DMS 273 (cell line): Measurements from ENCODE around the gene CATSPER4.

Source experiments
- DNase-seq: peaks from one replicate; lab custom pipeline; 2025; ENCODE audit not compliant: unreplicated experiment; lab: John Stamatoyannopoulos, UW

Gene CATSPER4

DNA sequence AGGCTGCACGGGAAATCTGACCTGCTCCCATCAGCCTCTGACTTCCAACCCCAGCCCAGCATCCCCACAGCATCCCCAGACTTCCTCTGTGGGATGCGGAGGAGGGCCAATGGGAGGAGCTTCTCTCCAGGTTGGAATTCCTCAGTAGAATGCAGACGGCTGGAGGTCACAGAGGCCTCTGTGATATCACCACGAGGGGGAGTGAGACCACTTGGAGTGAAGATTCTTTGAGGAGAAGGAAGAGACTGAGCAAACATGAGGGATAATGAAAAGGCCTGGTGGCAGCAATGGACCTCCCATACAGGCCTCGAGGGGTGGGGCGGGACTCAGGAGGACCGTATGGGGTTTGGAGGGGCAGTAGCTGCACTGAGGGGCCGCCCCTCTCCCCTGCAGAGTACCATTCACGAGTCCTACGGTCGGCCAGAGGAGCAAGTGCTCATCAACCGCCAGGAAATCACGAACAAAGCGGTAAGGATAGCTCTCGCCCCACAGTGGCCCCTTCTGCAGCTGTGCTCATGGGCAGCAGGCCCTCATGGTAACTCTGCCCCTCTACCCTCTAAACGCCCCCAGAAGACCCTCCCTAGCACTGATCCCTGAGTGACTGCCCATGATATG, at the start of gene CATSPER4:
TSS of gene CATSPER4 (plus strand) at position 230 of the 615 bp plus-strand sequence. CDS start at position 256, 26 bp downstream.
- DNase-seq: peak; percentile 73

GRCh38 chr1:26142159-26142558, 48.2 kb upstream of the CATSPER4 start:
- no peak for DNase-seq

GRCh38 chr1:26145041-26145959, 45.1 kb upstream of the CATSPER4 start:
- peak; percentile 93 for DNase-seq

DNA sequence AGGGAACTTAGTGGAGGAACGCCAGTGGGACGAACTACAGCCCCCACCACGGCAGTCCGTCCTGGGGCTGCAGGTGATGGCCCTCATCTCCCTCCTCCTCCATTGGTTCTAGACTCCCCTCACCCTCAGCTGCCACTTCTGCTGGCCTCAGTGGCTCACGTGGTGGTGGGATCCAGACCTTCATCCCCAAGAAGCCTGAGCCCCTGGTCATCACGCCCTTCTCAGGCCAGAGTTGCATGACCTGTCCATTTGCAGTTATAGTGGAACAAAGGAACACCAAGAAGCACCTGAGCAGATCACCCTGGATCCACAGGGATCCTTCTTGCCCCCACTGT, 44.5 kb upstream of the CATSPER4 start:
- no peak for DNase-seq

DNA sequence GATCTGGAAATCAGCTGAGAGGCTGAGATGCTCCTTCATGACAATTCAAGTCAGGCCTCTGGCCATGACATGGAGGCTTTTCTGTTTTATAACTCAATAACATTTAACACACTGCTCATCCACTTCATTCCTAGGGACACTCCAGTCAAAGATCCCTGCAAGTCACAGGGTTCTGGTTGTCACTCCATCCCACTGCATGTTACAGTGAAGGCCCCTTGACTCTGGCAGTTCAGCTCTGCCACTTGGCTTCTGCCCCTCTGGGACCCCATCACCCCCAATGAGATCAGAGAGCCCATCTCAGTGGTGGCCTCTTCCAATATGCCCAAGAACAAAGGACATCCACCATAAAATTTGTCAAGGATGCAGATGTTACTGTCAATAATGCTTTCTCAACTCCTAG, 41.5 kb upstream of the CATSPER4 start:
- no peak for DNase-seq

DNA sequence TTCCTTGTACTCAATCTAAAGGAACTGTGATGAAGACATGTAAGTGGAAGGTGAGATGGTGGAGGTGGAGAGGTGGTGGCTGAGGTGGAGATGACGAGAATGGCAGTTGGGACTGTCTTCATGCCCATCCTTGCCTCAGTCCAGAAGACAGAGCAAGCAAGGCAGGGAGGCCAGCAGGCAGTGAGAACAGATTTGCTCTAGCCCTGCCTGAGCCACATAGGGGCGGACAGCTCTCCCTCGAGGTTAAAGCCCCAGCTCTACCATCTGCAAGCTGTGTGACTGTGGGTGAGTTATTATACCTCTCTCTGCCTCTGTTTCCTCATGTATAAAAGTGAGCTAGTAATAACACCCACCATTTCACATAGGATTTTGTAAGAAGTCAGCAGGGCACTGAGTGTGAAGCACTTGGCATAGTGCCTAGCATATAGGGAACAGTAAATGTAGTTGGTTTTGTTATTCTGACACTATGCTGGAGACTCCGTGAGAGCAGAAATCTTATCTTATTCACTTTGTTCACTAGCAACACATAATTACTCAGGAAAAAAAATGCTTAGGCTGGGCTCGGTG, 36.4 kb upstream of the CATSPER4 start:
- no peak for DNase-seq

DNA sequence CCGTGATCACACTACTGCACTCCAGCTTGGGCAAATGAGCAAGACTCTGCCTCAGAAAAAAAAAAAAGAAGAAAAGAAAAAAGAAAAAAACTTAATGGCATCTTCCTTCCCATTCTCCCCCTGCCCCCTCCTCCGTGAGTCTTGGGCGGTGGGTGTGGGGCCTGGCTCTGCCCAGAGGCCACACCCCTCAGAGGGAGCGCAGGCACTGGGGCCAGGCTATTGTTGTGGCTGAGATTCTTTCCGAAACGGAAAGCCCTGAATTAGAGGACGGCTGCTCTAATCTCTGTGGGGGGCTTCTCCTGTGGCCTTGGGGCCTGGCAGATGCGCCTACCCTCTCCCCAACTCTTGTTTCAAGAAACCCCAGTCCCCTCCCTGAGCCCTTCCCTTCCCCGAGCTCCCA, 35.7 kb upstream of the CATSPER4 start:
- no peak for DNase-seq

DNA sequence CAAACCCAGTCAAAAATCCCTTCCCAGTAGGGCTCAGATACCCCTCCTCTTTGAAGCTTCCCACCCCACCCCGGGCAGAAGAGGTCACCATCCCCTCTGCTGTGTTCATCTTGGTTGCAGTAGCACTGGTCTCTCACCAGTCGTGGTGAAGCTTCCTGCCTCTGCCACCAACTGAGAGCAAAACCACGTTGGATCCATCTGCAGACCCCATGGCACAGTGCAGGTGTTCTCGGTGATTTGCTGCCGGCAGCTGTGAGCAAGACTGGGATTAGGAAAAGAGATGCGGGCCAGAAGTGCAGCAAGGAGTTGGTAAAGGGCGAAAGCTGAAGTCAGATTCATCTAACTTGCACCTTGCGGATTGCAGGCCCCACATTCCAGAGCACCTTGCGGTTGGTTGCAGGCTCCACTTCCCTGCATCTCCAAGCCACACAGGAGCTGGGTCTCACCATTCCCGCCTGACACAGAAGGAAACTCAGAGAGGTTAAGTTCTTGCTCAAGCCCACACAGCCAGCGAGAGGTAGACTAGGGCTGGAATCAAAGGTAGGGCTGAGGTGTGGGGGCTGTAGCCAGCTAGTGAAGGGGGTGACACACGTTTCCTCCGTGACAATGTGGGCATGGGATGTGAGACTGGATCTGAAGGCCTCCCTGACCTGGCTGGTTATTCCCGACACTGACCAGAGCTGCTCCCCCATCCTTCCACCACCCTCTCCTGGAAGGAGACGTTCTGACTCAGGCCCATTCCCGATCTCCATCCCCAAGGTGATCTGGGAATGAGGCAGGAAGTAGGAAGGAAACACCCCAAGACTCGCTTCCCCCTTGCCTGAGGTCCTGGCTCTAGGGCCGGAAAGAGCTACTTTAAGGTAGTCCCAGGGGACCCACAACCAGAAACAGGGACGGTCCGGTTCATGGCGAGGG, 34.8 kb upstream of the CATSPER4 start:
- DNase-seq: no peak

DNA sequence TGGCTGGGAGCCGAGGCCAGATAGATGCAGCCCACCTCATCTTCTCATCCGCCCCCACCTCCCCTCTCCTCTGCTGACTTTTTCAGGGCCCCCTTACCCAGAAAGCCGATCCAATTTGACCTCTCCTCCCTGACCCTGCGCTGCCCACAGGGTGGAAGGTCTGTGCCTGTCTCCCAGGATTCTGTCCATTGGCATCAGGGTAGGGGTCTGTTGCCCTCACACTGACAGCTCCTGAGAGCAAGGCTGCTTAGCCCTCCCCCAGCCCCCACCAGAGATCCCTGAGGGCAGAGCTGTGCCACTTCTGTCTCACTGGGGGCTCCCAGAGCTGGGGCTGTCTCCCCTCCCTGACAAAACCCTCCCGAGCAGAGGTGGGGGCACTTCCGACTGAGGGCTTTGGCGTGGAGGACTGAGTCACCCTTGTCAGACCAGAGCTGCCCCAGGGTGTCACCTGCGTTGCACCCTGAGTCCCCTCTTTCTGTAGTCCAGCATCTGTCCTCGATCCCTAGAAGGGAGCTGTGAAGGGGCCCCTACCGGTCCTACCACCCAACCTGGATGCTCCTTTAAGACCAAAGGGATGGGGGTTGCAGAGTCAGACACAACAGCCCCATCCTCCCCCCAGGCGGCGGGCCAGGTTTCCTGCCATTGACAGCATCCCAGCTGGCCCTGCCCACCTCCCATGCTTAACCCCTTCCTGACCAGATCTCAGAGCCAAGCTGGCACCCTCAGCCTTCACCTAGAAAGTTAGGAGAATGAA, 33.9 kb upstream of the CATSPER4 start:
- DNase-seq: peak; percentile 78

DNA sequence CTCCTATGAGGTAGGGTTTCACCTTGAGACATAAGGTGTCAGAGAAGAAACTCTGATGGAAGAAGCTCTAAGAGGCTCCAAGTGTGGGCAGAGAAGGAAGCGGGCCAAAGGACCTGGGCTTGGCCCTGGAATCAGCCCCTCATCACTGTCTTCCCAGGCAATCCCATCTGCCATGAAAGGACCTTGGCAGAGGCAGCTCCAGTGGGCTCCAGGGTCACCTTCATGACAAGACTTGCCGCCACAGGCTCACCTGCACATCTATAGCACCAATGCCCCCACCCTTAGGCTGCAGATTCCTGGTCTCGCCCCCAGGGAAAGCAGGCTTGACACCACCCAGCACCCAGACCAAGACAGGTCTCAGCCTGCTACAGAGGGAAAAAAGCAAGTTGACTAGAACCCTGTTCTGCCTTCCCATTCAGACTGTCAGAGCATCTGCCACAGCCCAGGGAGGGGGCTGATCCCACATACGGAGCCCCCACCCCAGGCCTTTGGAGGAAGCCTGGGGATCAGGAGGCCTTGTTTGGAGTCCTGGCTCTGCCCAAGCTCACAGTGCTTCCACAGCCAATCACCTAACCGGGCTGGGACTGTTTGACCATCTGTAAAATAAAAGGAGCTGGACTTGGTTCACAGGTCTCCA, 32.0 kb upstream of the CATSPER4 start:
- no peak for DNase-seq

DNA sequence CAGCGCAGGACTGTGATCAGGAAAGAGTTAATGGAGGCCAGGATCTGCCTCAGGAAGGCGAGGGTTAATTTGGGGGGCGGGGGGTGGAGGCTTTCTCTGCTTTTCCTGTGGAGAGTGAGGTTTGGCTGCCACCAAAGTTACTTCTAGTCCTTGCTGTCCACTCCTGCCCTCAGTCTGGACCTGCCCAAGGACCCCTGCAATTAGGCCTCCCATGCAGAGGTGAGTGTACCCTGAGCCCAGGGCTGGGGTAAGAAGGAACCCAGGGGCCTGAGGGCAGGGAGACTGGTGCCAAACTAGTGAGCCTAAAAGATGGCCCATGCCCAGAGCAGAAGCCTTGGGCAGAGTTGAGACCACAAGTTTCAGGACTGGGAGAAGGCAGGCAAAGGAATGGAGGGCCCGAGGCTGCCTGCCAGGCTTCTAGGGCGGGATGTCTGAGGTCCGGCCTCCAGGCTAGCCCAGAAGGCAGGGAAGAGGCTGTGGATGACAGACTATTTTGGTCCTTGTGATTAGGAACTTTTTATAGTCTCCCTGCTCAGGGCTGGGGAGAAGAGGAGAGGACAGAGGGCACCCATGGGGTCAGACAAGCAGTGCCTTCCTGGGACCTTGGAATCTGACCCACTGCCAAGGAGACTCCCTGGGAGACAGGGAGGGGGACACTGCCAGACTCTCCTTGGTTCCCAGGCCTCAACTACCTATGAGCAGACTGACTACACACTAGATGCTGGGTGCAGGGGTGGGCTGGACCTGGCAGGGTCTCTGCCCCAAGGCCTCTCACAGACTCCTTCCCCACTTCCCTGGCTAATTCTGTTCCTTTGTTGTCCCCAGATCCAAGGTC, 31.3 kb upstream of the CATSPER4 start, which contains the start of gene FAM110D:
TSS of gene FAM110D (plus strand) at position 172 of the 835 bp plus-strand sequence. CDS start 2,213 bp downstream, outside the sequence.
- DNase-seq: peak; percentile 50

GRCh38 chr1:26159743-26160039, 30.7 kb upstream of the CATSPER4 start:
- no peak for DNase-seq

- DNase-seq: no peak
Measured at GRCh38 chr1:26160527-26161414, 29.6 kb upstream of the CATSPER4 start.

DNA sequence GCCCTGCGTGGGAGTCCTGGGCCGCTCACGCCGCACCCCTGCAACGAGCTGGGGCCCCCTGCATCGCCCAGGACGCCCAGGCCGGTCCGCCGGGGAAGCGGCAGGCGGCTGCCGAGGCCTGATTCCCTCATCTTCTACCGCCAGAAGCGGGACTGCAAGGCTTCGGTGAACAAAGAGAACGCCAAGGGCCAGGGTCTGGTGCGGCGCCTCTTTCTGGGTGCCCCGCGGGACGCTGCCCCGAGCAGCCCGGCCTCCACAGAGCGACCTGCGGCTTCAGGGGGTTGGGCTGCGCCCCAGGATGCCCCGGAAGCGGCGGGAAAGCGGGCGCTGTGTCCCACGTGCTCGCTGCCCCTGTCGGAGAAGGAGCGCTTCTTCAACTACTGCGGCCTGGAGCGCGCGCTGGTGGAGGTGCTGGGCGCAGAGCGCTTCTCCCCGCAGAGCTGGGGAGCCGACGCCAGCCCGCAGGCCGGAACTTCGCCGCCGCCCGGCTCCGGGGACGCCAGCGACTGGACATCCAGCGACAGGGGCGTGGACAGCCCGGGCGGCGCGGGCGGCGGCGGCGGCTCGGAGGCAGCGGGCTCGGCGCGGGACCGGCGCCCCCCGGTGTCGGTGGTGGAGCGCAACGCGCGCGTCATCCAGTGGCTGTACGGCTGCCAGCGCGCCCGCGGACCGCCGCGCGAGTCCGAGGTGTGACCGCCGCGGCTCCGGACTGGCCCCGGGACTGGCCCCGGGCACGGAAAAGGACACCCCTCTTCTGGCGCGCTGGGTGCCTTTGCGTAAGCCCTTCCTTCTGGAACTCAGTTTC, 28.8 kb upstream of the CATSPER4 start:
- peak; percentile 81 for DNase-seq

GRCh38 chr1:26162220-26162709, 28.1 kb upstream of the CATSPER4 start:
- no peak for DNase-seq

DNA sequence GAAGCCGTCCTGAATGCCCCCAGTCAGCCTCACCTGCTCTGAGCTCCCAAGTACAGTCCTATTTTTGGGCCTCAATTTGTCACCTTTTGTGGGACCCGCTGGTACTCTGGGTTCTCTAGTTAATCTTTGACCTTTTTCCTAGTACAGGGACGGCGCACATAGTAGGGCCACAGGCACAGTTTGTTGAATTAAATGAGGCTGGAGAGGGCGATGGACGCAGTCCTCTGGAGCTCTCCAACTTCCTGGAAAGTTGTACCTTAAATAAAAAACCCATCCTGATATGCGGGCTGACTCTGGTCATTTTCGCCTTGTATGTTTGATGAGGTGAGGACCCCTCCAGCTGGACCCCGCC, 26.7 kb upstream of the CATSPER4 start:
- no peak for DNase-seq
